Measurements from ENCODE around the gene USF1.

DNA sequence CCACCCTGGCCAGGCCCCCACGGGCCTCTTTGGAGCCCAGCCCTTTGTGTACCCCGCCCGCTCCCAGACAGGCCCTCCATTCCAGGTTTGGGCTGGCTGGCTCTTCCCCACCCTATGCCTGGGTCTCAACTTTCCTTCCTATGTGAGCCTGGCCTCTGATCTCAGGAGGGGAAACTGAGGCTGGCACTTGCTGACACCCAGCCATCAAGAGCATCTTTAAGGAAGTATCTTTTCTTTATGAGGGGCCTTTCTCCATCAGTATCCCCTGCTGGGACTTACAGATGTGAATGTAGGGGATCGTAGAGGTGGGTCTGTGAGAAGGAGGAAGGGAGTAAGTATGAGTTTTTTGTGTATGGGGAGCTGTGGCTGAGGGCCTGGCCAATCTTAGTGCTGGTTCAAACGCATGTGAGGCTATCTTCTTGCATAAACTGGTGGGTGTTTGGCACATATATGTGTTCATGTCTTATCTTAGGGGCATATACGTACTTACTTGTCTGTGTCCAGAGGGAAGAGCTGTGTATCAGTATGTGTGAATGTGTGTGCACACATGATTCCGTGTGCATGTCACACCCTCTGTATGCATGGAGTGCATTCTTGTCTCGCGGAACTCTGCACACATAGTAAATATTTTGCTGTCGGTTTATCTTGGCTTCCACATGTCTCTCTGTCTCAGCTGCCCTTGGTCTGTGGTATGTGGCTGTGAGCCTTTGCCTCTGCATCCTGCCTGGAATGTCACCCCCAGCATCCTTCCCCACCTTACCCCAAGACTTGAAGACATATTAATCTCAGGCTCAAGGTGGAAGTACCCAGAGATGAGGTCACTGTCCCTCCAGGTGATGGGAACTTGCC, 38.2 kb upstream of the USF1 start:
- TF ChIP-seq POLR2A (IDR thresholded peaks at IDR 0.05), result no peak
- TF ChIP-seq, protein P1, sequence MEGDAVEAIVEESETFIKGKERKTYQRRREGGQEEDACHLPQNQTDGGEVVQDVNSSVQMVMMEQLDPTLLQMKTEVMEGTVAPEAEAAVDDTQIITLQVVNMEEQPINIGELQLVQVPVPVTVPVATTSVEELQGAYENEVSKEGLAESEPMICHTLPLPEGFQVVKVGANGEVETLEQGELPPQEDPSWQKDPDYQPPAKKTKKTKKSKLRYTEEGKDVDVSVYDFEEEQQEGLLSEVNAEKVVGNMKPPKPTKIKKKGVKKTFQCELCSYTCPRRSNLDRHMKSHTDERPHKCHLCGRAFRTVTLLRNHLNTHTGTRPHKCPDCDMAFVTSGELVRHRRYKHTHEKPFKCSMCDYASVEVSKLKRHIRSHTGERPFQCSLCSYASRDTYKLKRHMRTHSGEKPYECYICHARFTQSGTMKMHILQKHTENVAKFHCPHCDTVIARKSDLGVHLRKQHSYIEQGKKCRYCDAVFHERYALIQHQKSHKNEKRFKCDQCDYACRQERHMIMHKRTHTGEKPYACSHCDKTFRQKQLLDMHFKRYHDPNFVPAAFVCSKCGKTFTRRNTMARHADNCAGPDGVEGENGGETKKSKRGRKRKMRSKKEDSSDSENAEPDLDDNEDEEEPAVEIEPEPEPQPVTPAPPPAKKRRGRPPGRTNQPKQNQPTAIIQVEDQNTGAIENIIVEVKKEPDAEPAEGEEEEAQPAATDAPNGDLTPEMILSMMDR (IDR thresholded peaks at IDR 0.05), result no peak

Data from esophagus squamous epithelium (tissue), 4 donors.